Astrocyte (in vitro differentiated cells and primary cell): ENCODE results near the gene PTOV1.

Experiments
- EZH2 ChIP-seq: IDR thresholded peaks from 2 replicates; pipeline ENCODE4 v1.6.1; 2012; ENCODE audit warnings: mild to moderate bottlenecking, low read length, inconsistent platforms; ENCODE audit not compliant: insufficient read depth
- TF ChIP-seq, protein P1 (sequence below): IDR thresholded peaks from 2 replicates; pipeline ENCODE4 v1.5.1; 2011; ENCODE audit warnings: low read depth, mild to moderate bottlenecking, inconsistent platforms, low read length, moderate library complexity; ENCODE audit not compliant: insufficient read depth

DNA sequence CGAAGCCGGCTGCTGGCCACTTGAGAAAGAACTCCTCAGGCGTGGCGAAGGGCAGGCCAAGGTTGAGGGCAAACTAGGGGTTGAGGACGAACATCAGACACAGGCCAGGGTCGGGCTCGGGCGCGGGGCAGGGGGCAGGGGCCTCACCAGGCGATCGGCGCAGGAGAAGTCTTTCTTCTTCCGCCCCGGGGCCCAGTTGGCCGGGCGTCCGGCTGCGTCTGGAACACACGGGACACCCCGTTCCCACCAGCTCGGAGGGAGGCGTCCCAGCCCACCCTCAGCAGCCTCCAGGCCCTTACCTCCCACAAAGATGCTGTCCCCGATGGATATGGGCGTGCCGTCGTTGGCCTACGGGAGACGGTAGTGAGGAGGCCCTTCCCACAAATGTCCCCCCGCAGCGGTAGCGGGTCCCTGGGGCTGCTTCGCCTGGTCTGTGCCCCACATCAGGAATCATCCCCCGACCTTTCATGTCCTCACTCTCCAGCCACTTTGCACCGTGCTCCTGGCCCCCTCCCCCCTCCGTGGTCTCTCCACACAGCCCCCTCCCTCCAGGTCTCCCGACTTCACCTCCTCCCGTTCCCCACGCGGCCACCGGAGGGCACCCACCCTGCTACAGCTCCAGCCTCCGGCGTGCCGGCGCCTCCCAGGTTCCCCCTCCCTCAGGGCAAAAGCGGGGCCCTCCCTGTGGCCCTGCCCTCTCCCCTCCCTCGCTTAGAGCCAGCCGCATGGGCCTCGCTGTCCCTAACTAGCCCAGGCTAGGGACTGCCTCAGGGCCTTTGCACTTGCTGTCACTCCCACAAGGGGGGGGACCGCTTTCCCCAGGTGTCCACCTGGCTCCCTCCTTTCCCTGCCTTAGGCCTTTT lies 11.7 kb downstream of the PTOV1 start:
- TF ChIP-seq, protein P1, sequence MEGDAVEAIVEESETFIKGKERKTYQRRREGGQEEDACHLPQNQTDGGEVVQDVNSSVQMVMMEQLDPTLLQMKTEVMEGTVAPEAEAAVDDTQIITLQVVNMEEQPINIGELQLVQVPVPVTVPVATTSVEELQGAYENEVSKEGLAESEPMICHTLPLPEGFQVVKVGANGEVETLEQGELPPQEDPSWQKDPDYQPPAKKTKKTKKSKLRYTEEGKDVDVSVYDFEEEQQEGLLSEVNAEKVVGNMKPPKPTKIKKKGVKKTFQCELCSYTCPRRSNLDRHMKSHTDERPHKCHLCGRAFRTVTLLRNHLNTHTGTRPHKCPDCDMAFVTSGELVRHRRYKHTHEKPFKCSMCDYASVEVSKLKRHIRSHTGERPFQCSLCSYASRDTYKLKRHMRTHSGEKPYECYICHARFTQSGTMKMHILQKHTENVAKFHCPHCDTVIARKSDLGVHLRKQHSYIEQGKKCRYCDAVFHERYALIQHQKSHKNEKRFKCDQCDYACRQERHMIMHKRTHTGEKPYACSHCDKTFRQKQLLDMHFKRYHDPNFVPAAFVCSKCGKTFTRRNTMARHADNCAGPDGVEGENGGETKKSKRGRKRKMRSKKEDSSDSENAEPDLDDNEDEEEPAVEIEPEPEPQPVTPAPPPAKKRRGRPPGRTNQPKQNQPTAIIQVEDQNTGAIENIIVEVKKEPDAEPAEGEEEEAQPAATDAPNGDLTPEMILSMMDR: no peak
- TF ChIP-seq EZH2: no peak
